HUES6 (cell line): ENCODE measurements around the gene GPR62.
A peak's percentile ranks its signal among the peaks of the same experiment; 100 is the strongest.
"Not testable (repeated sequence)": the region's sequence is repeated elsewhere in the genome, so short reads cannot be mapped to it uniquely, and the experiment has no call there.

Experiments
- H3K27ac ChIP-seq: 2 replicates; pipeline ENCODE4 v1.7.0; 2013; ENCODE audit warnings: low read depth, mild to moderate bottlenecking, low read length, inconsistent platforms
- H3K27me3 ChIP-seq: 2 replicates; pipeline ENCODE4 v1.6.1; 2013; ENCODE audit warnings: low read length; ENCODE audit not compliant: control insufficient read depth, insufficient read depth
- H3K36me3 ChIP-seq: 2 replicates; pipeline ENCODE4 v1.6.1; 2013; ENCODE audit warnings: low read length; ENCODE audit not compliant: control insufficient read depth, insufficient read depth
- H3K4me1 ChIP-seq: 2 replicates; pipeline ENCODE4 v1.6.1; 2013; ENCODE audit warnings: low read length; ENCODE audit not compliant: control insufficient read depth, insufficient read depth
- H3K4me3 ChIP-seq: 2 replicates; pipeline ENCODE4 v1.5.1; 2013; ENCODE audit warnings: low read depth, low read length
- H3K9ac ChIP-seq: one replicate; pipeline ENCODE4 v1.6.1; 2013; ENCODE audit warnings: mild to moderate bottlenecking, low read length
- H3K9me3 ChIP-seq: 2 replicates; pipeline ENCODE4 v1.6.1; 2013; ENCODE audit warnings: low read depth, low read length; ENCODE audit not compliant: control insufficient read depth, insufficient read depth

Gene GPR62, protein sequence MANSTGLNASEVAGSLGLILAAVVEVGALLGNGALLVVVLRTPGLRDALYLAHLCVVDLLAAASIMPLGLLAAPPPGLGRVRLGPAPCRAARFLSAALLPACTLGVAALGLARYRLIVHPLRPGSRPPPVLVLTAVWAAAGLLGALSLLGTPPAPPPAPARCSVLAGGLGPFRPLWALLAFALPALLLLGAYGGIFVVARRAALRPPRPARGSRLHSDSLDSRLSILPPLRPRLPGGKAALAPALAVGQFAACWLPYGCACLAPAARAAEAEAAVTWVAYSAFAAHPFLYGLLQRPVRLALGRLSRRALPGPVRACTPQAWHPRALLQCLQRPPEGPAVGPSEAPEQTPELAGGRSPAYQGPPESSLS

DNA sequence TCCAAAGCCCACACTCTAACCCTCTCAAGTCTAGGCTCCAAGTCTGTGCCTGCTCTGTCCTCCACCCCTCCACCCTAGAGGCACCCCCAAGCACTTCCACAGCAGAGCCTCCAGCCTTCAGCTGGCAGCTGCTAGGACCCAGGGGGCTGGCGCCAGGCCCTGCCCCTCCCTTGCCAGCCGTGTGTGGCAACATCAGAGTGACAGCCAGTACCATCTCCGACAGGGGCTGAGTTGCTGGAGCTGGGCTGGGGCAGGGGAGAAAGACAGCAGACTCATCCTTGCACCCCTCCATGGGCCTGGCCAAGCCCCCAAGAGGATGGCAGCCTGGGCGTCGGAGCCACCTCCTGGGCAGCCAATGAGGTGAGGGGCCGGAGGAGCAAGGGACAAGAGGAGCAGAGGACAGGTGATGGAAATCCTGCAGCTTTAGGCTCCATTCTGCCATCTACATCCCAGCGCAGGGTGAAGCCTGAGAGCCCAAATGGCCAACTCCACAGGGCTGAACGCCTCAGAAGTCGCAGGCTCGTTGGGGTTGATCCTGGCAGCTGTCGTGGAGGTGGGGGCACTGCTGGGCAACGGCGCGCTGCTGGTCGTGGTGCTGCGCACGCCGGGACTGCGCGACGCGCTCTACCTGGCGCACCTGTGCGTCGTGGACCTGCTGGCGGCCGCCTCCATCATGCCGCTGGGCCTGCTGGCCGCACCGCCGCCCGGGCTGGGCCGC, at the start of gene GPR62:
Gene GPR62, plus strand, starts transcription at position 207 of the 718 bp plus-strand sequence. Its CDS starts 272 bp downstream, at position 479.
- no peak within 1 kb of the TSS for H3K27ac ChIP-seq
- H3K9ac ChIP-seq: no peak within 1 kb of the TSS
- peak within 1 kb of the TSS; percentile 61 for H3K4me3 ChIP-seq

DNA sequence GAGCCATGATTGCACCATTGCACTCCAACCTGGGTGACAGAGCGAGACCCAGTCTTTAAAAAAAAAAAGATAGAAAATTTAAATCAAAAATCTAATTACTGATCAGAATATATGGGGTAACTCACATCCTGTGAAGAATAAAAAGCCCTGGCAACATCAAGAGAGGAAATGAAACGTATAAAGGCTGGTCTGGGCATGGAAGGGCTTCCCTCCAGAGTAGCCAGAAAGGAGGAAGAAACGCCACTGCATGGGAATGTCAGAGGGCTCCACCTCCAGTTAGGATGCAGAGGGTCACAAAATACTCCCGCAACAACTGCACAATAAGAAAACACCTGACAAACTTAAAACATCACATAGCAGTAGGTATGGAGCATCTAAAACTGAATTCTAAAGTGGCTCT, 47.2 kb upstream of the GPR62 start:
- Histone ChIP-seq H3K4me3 (no peak overlapping the region), H3K27me3 (no peaks in the 10 kb centered on the region), H3K9ac (no peak overlapping the region), H3K36me3 (no peaks in the 10 kb centered on the region), H3K4me1 (no peaks in the 10 kb centered on the region), H3K27ac (no peak overlapping the region), H3K9me3 (0 out of 2 replicates have a peak, but pooled peaks cover 5% of the 10 kb centered on the region)

More for the DNA sequence above, at the start of gene GPR62:
- no peaks in the 10 kb centered on the region for H3K36me3 ChIP-seq
- H3K9me3 ChIP-seq: no peaks in the 10 kb centered on the region
- peaks cover 66% of the 10 kb centered on the region for H3K27me3 ChIP-seq
- H3K4me1 ChIP-seq: peaks cover 9% of the 10 kb centered on the region

DNA sequence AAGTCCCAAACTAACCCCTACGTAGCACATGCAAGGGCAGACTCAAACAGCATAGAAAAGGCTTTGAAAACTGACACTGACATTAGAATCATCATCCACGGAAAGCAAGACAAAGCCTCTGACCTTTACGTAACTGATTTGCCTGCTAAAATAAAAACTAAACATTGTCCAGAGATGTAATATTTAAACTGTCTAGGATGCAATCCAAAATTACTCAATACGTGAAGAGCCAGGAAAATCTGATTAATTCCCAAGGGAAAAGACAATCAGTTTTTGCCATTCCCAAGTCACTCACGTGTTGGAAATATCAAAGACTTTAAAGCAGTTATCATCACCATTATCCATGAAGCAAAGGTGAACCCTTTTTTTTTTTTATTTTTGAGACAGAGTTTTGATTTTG, 38.8 kb upstream of the GPR62 start:
- Histone ChIP-seq H3K36me3 (no peaks in the 10 kb centered on the region), H3K27ac (no peak overlapping the region), H3K4me3 (no peak overlapping the region), H3K9ac (no peak overlapping the region), H3K4me1 (no peaks in the 10 kb centered on the region), H3K27me3 (no peaks in the 10 kb centered on the region), H3K9me3 (no peaks in the 10 kb centered on the region)

DNA sequence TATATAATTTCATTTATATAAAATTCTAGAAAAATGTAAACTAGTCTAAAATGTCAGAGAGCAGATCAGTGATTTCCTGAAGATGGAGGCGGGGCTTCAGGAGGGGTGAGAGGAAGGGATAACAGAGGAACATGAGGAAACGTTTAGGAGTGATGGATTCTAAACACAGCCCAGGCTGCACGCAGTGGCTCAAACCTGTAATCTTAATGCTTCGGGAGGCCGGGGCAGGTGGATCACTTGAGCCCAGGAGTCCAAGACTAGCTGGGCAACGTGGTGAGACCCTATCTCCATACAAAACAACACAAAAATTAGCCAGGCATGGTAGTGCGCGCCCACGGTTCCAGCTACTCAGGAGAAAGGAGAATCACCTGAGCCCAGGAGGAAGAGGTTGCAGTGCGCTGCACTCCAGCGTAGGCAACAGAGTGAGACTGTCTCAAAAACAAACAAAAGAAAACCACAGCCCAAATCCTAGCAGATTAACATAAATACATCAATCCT, 34.1 kb upstream of the GPR62 start:
- no peaks in the 10 kb centered on the region for H3K27me3 ChIP-seq
- H3K27ac ChIP-seq: no peak overlapping the region
- no peaks in the 10 kb centered on the region for H3K9me3 ChIP-seq
- no peaks in the 10 kb centered on the region for H3K4me1 ChIP-seq
- H3K9ac ChIP-seq: no peak overlapping the region
- no peak overlapping the region for H3K4me3 ChIP-seq
- no peaks in the 10 kb centered on the region for H3K36me3 ChIP-seq

DNA sequence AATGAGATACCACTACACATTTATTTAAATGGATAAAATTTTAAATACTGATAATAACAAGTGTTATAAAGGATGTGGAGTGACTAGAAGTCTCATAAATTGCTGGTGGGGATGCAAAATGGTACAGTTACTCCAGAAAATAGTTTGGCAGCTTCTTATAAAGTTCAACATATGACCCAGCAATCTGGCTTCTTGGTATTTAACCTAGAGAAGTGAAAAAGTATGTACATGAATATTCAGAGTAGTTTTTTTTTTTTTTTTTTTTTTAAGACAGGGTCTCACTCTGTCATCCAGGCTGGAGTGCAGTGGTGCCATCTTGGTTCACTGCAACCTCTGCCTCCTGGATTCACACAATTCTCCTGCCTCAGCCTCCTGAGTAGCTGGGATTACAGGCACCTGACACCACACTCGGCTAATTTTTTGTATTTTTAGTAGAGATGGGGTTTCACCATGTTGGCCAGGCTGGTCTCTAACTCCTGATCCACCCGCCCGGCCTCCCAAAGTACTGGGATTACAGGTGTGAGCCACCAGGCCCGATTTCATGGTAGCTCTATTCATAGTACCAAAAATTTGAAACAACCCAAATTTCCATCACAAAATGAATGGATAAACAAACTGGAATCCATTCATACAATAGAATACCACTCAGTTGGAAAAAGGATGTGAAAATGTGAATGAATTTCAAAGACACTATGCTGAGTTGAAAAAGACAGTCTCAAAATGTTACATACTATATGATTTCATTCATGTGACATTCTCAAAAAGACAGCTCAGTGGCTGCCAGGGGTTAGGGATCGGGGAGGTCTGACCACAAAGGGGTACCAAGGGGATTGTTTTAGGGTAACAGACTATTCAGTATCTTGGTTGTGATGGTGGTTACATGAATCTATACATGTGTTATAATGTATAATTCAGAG, 27.9 kb upstream of the GPR62 start:
- H3K27me3 ChIP-seq: no peaks in the 10 kb centered on the region
- H3K4me3 ChIP-seq: no peak overlapping the region
- no peak overlapping the region for H3K9ac ChIP-seq
- H3K36me3 ChIP-seq: peaks cover 5% of the 10 kb centered on the region; the same call in 1 of the 2 replicates
- H3K27ac ChIP-seq: no peak overlapping the region
- no peaks in the 10 kb centered on the region for H3K4me1 ChIP-seq
- no peaks in the 10 kb centered on the region for H3K9me3 ChIP-seq

DNA sequence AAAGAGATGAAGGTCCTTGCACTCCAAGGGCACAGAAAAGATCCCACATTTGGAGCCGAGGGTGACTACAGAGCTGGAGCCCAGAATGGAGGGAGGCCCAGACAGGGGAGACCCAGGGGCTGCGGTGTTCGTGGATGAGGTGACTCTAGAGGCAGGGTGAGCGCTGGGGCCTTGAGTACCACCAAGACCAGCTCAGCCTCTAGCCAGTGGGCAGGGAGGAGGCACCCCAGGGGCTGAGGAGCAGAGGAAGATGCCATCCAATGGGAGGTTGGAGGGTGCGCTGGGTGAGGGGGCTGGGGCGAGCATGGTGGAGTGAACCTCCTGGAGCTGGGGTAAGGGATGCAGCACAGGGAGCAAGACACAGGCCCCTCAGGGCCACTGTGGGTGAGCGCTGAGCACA, 26.7 kb upstream of the GPR62 start:
- H3K27me3 ChIP-seq: no peaks in the 10 kb centered on the region
- no peak overlapping the region for H3K27ac ChIP-seq
- H3K9me3 ChIP-seq: no peaks in the 10 kb centered on the region
- no peaks in the 10 kb centered on the region for H3K4me1 ChIP-seq
- H3K4me3 ChIP-seq: no peak overlapping the region
- H3K9ac ChIP-seq: no peak overlapping the region
- peaks cover 16% of the 10 kb centered on the region for H3K36me3 ChIP-seq

DNA sequence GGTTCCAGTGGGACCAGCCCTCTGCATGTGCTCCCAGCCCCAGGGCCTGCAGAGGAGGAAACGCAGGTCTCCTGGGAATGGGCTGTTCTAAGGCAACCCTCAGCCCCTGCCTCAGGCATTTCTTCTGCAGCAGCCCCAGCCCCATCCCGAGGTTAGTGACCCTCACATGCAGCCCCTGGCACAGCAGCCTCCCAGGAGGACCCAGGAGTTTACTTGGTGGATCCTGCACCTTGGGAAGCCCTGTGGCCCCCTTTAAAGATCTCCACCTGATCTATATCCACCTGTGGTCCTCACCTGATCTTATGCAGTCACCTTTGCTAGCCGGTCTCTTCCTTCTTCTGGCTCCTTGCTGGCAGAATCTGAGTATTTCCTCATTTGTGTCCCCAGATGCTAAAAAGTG, 26.2 kb upstream of the GPR62 start:
- H3K4me1 ChIP-seq, H3K9me3 ChIP-seq, H3K27ac ChIP-seq, H3K9ac ChIP-seq, H3K27me3 ChIP-seq, H3K4me3 ChIP-seq: not testable (repeated sequence)
- H3K36me3 ChIP-seq: peaks cover 21% of the 10 kb centered on the region

DNA sequence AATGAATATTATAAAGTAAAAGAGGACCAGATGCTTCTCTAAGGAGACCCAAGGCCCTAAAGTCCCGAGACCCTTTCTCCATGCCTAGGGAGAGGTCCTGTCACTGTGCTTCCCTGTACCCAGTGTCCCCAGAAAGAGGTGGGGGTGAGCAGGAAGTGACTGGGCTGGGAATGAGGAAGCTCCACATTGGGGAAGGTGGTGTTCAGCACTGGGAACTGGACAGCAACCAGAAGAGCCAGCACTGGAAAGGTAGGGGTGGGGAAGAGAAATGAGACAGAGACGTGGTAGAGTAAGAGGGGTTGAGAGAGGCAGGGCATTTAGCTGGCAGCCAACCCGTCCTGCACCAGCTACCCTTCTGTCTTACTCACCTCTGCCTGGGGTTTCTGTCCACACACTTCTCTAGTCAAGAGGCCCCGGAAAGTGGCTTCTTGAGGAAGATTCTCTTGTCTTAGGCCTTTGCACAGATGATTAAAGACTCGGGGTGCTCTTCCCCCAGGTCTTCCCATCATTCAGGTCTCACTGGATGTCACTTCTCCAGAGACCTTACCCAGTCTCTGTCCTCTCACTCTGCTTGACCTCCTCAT, 25.7 kb upstream of the GPR62 start:
- Histone ChIP-seq H3K36me3 (peaks cover 27% of the 10 kb centered on the region), H3K4me3 (no peak overlapping the region), H3K27ac (no peak overlapping the region), H3K27me3 (no peaks in the 10 kb centered on the region), H3K9ac (no peak overlapping the region), H3K9me3 (no peaks in the 10 kb centered on the region), H3K4me1 (no peaks in the 10 kb centered on the region)

DNA sequence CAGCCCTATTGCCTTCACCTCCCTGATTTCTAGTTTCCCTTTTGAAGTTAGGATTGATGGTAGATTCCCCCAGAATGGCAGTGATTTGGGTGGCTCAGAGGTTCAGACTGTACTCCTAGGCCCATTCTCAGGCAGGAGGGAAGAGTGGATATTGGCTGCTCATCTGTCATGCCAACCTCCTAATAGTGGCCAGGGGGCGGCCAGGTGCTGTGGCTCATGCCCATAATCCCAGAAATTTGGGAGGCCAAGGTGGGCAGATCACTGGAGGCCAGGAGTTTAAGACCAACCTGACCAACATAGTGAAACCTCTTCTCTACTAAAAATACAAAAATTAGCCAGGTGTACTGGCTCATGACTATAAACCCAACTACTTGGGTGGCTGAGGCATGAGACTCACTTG, 24.7 kb upstream of the GPR62 start:
- H3K36me3 ChIP-seq: peaks cover 36% of the 10 kb centered on the region
- no peak overlapping the region for H3K27ac ChIP-seq
- no peak overlapping the region for H3K9ac ChIP-seq
- no peaks in the 10 kb centered on the region for H3K9me3 ChIP-seq
- no peak overlapping the region for H3K4me3 ChIP-seq
- H3K4me1 ChIP-seq: no peaks in the 10 kb centered on the region
- H3K27me3 ChIP-seq: no peaks in the 10 kb centered on the region

DNA sequence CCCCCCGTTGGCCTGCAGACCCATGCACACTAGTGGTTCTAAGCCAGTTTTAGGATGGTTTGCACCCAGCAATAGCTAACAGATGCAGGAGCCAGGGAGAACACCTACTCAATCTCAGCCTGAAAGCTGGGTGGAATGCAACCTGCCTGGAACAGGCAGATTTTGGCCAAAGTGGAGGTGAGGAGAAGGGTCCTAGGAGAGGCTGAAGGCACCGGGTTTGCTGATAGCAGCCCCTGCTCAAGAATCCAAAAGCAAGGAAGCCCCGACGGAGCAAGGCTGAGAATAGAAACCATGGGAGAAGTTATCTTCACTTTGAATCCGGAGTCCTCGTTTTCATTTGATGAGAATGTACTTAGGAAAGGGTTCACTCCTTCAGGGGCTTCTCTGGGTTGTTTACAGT, 23.4 kb upstream of the GPR62 start:
- Histone ChIP-seq H3K36me3 (peaks cover 49% of the 10 kb centered on the region), H3K27ac (no peak overlapping the region), H3K4me3 (no peak overlapping the region), H3K9ac (no peak overlapping the region), H3K4me1 (no peaks in the 10 kb centered on the region), H3K9me3 (no peaks in the 10 kb centered on the region), H3K27me3 (no peaks in the 10 kb centered on the region)
